ENCODE data around the gene NAGPA.

The NAGPA gene

GRCh38 chr16:4989391-4990006 is 44.2 kb downstream of the NAGPA start:
- TF ChIP-seq EP300 (IDR thresholded peaks at IDR 0.05; ENCODE audit: borderline replicate concordance) (no peak), TEAD4 (IDR thresholded peaks at IDR 0.05) (no peak), EGR1 (IDR thresholded peaks at IDR 0.05) (no peak), MAX (IDR thresholded peaks at IDR 0.05) (no peak), YY1 (IDR thresholded peaks at IDR 0.05; ENCODE audit: low read depth) (no peak), FOXM1 (IDR thresholded peaks at IDR 0.05; ENCODE audit: borderline replicate concordance, low read depth) (no peak), CREB1 (IDR thresholded peaks at IDR 0.05; ENCODE audit: low read depth) (no peak), REST (IDR thresholded peaks at IDR 0.05; ENCODE audit: low read depth) (no peak), ZBTB7A (IDR thresholded peaks at IDR 0.05; ENCODE audit: low read depth) (no peak), TCF12 (IDR thresholded peaks at IDR 0.05; ENCODE audit: low read depth) (no peak), CEBPB (IDR thresholded peaks at IDR 0.05) (no peak), RAD21 (IDR thresholded peaks at IDR 0.05; ENCODE audit: low read depth) (no peak), USF1 (IDR thresholded peaks at IDR 0.05) (no peak), TAF1 (IDR thresholded peaks at IDR 0.05; ENCODE audit: low read depth) (no peak), NFIC (IDR thresholded peaks at IDR 0.05) (no peak)

GRCh38 chr16:4988647-4989046 is 45.1 kb downstream of the NAGPA start:
- no peak for TF ChIP-seq TAF1 (IDR thresholded peaks at IDR 0.05; ENCODE audit: low read depth)
- TF ChIP-seq YY1 (IDR thresholded peaks at IDR 0.05; ENCODE audit: low read depth): no peak
- no peak for TF ChIP-seq CEBPB (IDR thresholded peaks at IDR 0.05)
- TF ChIP-seq NFIC (IDR thresholded peaks at IDR 0.05): no peak
- TF ChIP-seq USF1 (IDR thresholded peaks at IDR 0.05): no peak
- TF ChIP-seq EP300 (IDR thresholded peaks at IDR 0.05; ENCODE audit: borderline replicate concordance): no peak
- TF ChIP-seq FOXM1 (IDR thresholded peaks at IDR 0.05; ENCODE audit: borderline replicate concordance, low read depth): no peak
- no peak for TF ChIP-seq MAX (IDR thresholded peaks at IDR 0.05)
- TF ChIP-seq CREB1 (IDR thresholded peaks at IDR 0.05; ENCODE audit: low read depth): no peak
- no peak for TF ChIP-seq RAD21 (IDR thresholded peaks at IDR 0.05; ENCODE audit: low read depth)
- TF ChIP-seq ZBTB7A (IDR thresholded peaks at IDR 0.05; ENCODE audit: low read depth): no peak
- TF ChIP-seq TCF12 (IDR thresholded peaks at IDR 0.05; ENCODE audit: low read depth): no peak
- no peak for TF ChIP-seq REST (IDR thresholded peaks at IDR 0.05; ENCODE audit: low read depth)
- no peak for TF ChIP-seq TEAD4 (IDR thresholded peaks at IDR 0.05)
- no peak for TF ChIP-seq EGR1 (IDR thresholded peaks at IDR 0.05)

GRCh38 chr16:4987580-4988374 is 46.0 kb downstream of the NAGPA start:
- TF ChIP-seq USF1 (IDR thresholded peaks at IDR 0.05) (peak; percentile 42; the same call in 1 of the 2 replicates), MAX (IDR thresholded peaks at IDR 0.05) (peak; percentile 88), REST (IDR thresholded peaks at IDR 0.05; ENCODE audit: low read depth) (no peak)

All from Ishikawa (cell line).